HL-60 (cell line): ENCODE measurements around the gene TMTC2.

Source experiments
- DNase-seq, 2 experiments: peaks; one replicate each; pipeline ENCODE4 v3.0.0-alpha.2; 2010 to 2020; ENCODE audit warnings: low read depth in 1 of 2, low spot score in 1 of 2
- H3K27ac ChIP-seq: fragments of 250-450 bp; sonication (Bioruptor Pico); replicated peaks from 2 replicates; pipeline ENCODE4 v1.5.1; 2020; ENCODE audit warnings: mild to moderate bottlenecking, moderate library complexity
- H3K27me3 ChIP-seq: fragments of 250-450 bp; sonication (Bioruptor Pico); 2 replicates; pipeline ENCODE4 v1.5.1; 2021; ENCODE audit warnings: mild to moderate bottlenecking, moderate library complexity; ENCODE audit not compliant: insufficient read depth, poor library complexity, severe bottlenecking
- H3K4me3 ChIP-seq: replicated peaks from 2 replicates; pipeline ENCODE4 v1.5.1; 2011; ENCODE audit warnings: mild to moderate bottlenecking, control low read depth, low read length; ENCODE audit not compliant: insufficient read depth
- CTCF ChIP-seq: IDR thresholded peaks from one replicate; pipeline ENCODE4 v1.5.1; 2011; ENCODE audit warnings: low read length, control low read depth, inconsistent platforms; ENCODE audit not compliant: insufficient read depth
- GABPA ChIP-seq: IDR thresholded peaks from 2 replicates; pipeline ENCODE4 v1.6.1; 2012; ENCODE audit warnings: low read depth
- POLR2AphosphoS5 ChIP-seq: IDR thresholded peaks from 2 replicates; pipeline ENCODE4 v1.6.1; 2012; ENCODE audit warnings: low read depth
- REST ChIP-seq: IDR thresholded peaks from 2 replicates; pipeline ENCODE4 v1.6.1; 2012; ENCODE audit warnings: low read depth; ENCODE audit not compliant: insufficient replicate concordance
- SPI1 ChIP-seq: IDR thresholded peaks from 2 replicates; pipeline ENCODE4 v1.6.1; 2012; ENCODE audit warnings: low read depth, mild to moderate bottlenecking, borderline replicate concordance

The TMTC2 gene

GRCh38 chr12:82723891-82724290 lies 37.2 kb downstream of the TMTC2 start:
- no peak for DNase-seq
- TF ChIP-seq REST, result no peak
- H3K27ac ChIP-seq, result no peak overlapping the region
- H3K4me3 ChIP-seq, result no peak overlapping the region
- H3K27me3 ChIP-seq, result no peaks in the 10 kb centered on the region

- no peak overlapping the region for H3K4me3 ChIP-seq
- TF ChIP-seq GABPA, result no peak
- no peak for TF ChIP-seq SPI1
- no peak for DNase-seq
- no peak overlapping the region for H3K27ac ChIP-seq
- no peaks in the 10 kb centered on the region for H3K27me3 ChIP-seq
Measured at GRCh38 chr12:82725741-82726140, 39.0 kb downstream of the TMTC2 start.

GRCh38 chr12:82727886-82728285 lies 41.2 kb downstream of the TMTC2 start:
- H3K4me3 ChIP-seq, result no peak overlapping the region
- H3K27me3 ChIP-seq, result no peaks in the 10 kb centered on the region
- no peak overlapping the region for H3K27ac ChIP-seq
- DNase-seq, result no peak
- TF ChIP-seq CTCF (no peak), SPI1 (no peak), REST (no peak), GABPA (no peak), POLR2AphosphoS5 (no peak)

GRCh38 chr12:82728710-82729109 lies 42.0 kb downstream of the TMTC2 start:
- H3K27ac ChIP-seq, result no peak overlapping the region
- no peak for TF ChIP-seq POLR2AphosphoS5
- TF ChIP-seq CTCF, result no peak
- no peak for TF ChIP-seq GABPA
- TF ChIP-seq REST, result no peak
- TF ChIP-seq SPI1, result no peak
- H3K4me3 ChIP-seq, result no peak overlapping the region
- H3K27me3 ChIP-seq, result no peaks in the 10 kb centered on the region
- no peak for DNase-seq
